Tibial artery (tissue), 4 donors: ENCODE data around the gene C1QL4.

Experiments used
- DNase-seq, 2 donors: peaks; one replicate each; pipeline ENCODE4 v3.0.0-alpha.2; 2019
- H3K27ac ChIP-seq, 2 donors: fragments of 200-600 bp; sonication (generic) in 1 of 2; 1 replicate in 1 of 2; 2 replicates in 1 of 2; pipeline ENCODE4 v1.5.1; 2018 to 2019; ENCODE audit warnings: mild to moderate bottlenecking in 1 of 2
- H3K27me3 ChIP-seq, 2 donors: fragments of 200-600 bp; sonication (generic) in 1 of 2; one replicate each; pipeline versions ENCODE4 v1.5.1 to v1.6.0; 2016 to 2019
- H3K36me3 ChIP-seq, 3 donors: fragments of 200-600 bp; sonication (generic) in 2 of 3; one replicate each; pipeline ENCODE4 v1.5.1; 2016 to 2019; ENCODE audit warnings: mild to moderate bottlenecking in 2 of 3
- H3K4me1 ChIP-seq, 4 donors: fragments of 200-600 bp; sonication (generic) in 2 of 4; 1 replicate in 3 of 4; 2 replicates in 1 of 4; pipeline ENCODE4 v1.5.1; 2016 to 2019
- H3K4me3 ChIP-seq, 2 donors: fragments of 200-600 bp; sonication (generic) in 1 of 2; 1 replicate in 1 of 2; 2 replicates in 1 of 2; pipeline ENCODE4 v1.5.1; 2018 to 2019; ENCODE audit warnings: mild to moderate bottlenecking in 2 of 2
- H3K9me3 ChIP-seq, 3 donors: fragments of 200-600 bp; sonication (generic) in 1 of 3; one replicate each; pipeline ENCODE4 v1.5.1; 2016 to 2019
- intact Hi-C: fragments of 100-400 bp; cut with DNase I; formaldehyde crosslinking; loops from one replicate; pipeline ENCODE4 v1.15.0; 2023; ENCODE audit warnings: low total_unique reads
- TF ChIP-seq, protein P1 (sequence below), 2 experiments: fragments of 200-600 bp in 1 of 2; fragments of 450-650 bp in 1 of 2; IDR thresholded peaks; one replicate each; pipeline ENCODE4 v1.5.1; 2017 to 2019; ENCODE audit warnings: antibody characterized with exemption in 2 of 2, mild to moderate bottlenecking in 1 of 2, moderate library complexity in 1 of 2

C1QL4 gene

DNA sequence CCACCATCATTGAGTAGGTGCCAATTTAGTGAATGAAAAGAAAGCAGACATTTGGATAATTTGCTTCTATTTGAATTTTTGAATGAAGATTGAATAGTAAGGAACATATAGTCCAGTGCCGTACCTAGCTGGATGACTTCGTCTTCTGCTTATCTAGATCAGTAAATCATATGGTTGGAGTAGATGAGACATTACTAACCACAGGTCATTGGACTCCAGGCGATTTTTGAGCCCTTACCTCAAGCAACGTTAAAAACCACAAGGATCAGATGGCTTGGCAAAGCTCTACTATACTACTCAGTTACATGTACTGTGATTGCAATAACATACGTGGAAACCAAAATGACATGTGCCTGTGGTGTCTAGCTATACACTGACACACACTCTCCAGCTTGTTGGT is 28.6 kb upstream of the C1QL4 start:
- Histone ChIP-seq H3K36me3 (no peaks in the 10 kb centered on the region), H3K27me3 (no peaks in the 10 kb centered on the region), H3K27ac (peak overlapping the region in 1 of 2 donors; percentile 90), H3K4me3 (no peak overlapping the region), H3K4me1 (peaks cover 0 to 28% (median 16%) of the 10 kb centered on the region in 4 donors), H3K9me3 (no peaks in the 10 kb centered on the region)
- intact Hi-C loops, result loop anchor here (5.0 kb wide), 1 partner anchor 377 kb away; the partner anchor contains the start of gene TMBIM6
- TF ChIP-seq, protein P1, sequence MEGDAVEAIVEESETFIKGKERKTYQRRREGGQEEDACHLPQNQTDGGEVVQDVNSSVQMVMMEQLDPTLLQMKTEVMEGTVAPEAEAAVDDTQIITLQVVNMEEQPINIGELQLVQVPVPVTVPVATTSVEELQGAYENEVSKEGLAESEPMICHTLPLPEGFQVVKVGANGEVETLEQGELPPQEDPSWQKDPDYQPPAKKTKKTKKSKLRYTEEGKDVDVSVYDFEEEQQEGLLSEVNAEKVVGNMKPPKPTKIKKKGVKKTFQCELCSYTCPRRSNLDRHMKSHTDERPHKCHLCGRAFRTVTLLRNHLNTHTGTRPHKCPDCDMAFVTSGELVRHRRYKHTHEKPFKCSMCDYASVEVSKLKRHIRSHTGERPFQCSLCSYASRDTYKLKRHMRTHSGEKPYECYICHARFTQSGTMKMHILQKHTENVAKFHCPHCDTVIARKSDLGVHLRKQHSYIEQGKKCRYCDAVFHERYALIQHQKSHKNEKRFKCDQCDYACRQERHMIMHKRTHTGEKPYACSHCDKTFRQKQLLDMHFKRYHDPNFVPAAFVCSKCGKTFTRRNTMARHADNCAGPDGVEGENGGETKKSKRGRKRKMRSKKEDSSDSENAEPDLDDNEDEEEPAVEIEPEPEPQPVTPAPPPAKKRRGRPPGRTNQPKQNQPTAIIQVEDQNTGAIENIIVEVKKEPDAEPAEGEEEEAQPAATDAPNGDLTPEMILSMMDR (IDR thresholded peaks at IDR 0.05), result no peak
- no peak for DNase-seq

DNA sequence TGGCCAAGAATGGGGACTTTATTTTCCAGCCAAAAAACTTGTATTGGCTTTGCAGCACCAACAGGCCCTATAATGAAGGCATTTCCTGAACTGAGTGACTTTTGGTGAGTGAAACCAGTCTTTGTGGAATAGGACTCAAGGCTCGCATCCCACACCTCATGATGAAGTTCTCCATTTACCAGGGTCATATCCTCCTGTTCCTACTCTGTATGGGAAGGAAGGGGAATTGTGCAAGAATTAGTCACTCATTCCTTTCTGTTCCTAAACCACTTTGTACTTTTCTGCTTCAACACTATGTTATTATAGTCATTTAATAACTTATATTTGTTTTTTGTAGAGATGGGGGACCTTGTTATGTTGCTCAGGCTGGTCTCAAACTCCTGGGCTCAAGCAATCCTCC is 28.0 kb upstream of the C1QL4 start:
- Histone ChIP-seq H3K9me3 (no peaks in the 10 kb centered on the region), H3K4me3 (no peak overlapping the region), H3K27me3 (no peaks in the 10 kb centered on the region), H3K4me1 (peaks cover 0 to 26% (median 16%) of the 10 kb centered on the region in 4 donors), H3K27ac (no peak overlapping the region), H3K36me3 (no peaks in the 10 kb centered on the region)
- TF ChIP-seq, protein P1 (IDR thresholded peaks at IDR 0.05), result no peak
- intact Hi-C loops, result loop anchor here (5.0 kb wide), 1 partner anchor 377 kb away; the partner anchor contains the start of gene TMBIM6
- peak in 1 of 2 donors; percentile 24 for DNase-seq

DNA sequence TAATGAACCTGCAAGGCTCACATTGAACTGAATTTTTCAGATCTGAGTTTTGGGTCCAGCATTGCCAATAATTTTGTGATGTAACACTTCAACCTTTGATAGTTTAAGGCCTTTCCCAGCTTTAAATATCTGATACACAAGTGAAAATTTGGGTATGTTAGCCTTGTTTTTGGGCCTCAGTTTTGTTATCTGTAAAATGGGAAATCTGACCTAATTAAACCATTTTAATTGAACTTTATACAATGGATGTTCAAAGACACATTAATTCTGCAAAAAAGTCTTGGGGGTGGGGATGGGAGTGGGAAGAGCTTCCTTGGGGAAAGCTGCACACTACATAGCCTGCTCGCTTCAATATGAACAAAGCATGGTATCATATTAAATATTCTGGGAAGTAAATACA is 25.1 kb upstream of the C1QL4 start:
- no peaks in the 10 kb centered on the region for H3K9me3 ChIP-seq
- intact Hi-C loops, result no loop called here
- peaks cover 0 to 4% of the 10 kb centered on the region in 2 donors for H3K27me3 ChIP-seq
- TF ChIP-seq, protein P1 (IDR thresholded peaks at IDR 0.05), result no peak
- H3K4me1 ChIP-seq, result peaks cover 0 to 17% (median 11%) of the 10 kb centered on the region in 4 donors
- no peak overlapping the region for H3K27ac ChIP-seq
- H3K36me3 ChIP-seq, result no peaks in the 10 kb centered on the region
- H3K4me3 ChIP-seq, result no peak overlapping the region
- DNase-seq, result no peak

- intact Hi-C loops, result loop anchor here (2.0 kb wide), 1 partner anchor 151 kb away; no protein-coding TSS in a partner anchor
- Histone ChIP-seq H3K9me3 (no peaks in the 10 kb centered on the region), H3K27me3 (peaks cover 0 to 14% of the 10 kb centered on the region in 2 donors), H3K4me1 (peaks cover 0 to 8% (median 3%) of the 10 kb centered on the region in 4 donors), H3K4me3 (no peak overlapping the region), H3K36me3 (no peaks in the 10 kb centered on the region), H3K27ac (no peak overlapping the region)
- DNase-seq, result peak in 1 of 2 donors; percentile 46
- TF ChIP-seq, protein P1 (IDR thresholded peaks at IDR 0.05), result no peak
Measured at GRCh38 chr12:49359671-49360070, 22.7 kb upstream of the C1QL4 start.

GRCh38 chr12:49358483-49359141 is 21.6 kb upstream of the C1QL4 start:
- H3K27ac ChIP-seq, result no peak overlapping the region
- intact Hi-C loops, result loop anchor here (2.0 kb wide), 1 partner anchor 152 kb away; no protein-coding TSS in a partner anchor
- DNase-seq, result peak; percentile 54 to 60
- H3K4me1 ChIP-seq, result peaks cover 0 to 8% (median 3%) of the 10 kb centered on the region in 4 donors
- TF ChIP-seq, protein P1 (IDR thresholded peaks at IDR 0.05), result peak; percentile 78
- no peak overlapping the region for H3K4me3 ChIP-seq
- no peaks in the 10 kb centered on the region for H3K9me3 ChIP-seq
- no peaks in the 10 kb centered on the region for H3K36me3 ChIP-seq
- peaks cover 0 to 18% of the 10 kb centered on the region in 2 donors for H3K27me3 ChIP-seq
